ENCODE results near the gene ELOVL5. TPM values are rescaled to one million over a fixed set of nuclear protein-coding genes. Genes with fewer than 3 reads are reported as not detected.
"Not testable (repeated sequence)": the region's sequence is repeated elsewhere in the genome, so short reads cannot be mapped to it uniquely, and the experiment has no call there.

Gene ELOVL5
- total and polyA plus RNA-seq, 2 donors from 2014 or later, result 20.5 to 42.0 TPM

GRCh38 chr6:53394704-53395103 lies 46.0 kb upstream of the ELOVL5 start:
- TF ChIP-seq, protein P1, sequence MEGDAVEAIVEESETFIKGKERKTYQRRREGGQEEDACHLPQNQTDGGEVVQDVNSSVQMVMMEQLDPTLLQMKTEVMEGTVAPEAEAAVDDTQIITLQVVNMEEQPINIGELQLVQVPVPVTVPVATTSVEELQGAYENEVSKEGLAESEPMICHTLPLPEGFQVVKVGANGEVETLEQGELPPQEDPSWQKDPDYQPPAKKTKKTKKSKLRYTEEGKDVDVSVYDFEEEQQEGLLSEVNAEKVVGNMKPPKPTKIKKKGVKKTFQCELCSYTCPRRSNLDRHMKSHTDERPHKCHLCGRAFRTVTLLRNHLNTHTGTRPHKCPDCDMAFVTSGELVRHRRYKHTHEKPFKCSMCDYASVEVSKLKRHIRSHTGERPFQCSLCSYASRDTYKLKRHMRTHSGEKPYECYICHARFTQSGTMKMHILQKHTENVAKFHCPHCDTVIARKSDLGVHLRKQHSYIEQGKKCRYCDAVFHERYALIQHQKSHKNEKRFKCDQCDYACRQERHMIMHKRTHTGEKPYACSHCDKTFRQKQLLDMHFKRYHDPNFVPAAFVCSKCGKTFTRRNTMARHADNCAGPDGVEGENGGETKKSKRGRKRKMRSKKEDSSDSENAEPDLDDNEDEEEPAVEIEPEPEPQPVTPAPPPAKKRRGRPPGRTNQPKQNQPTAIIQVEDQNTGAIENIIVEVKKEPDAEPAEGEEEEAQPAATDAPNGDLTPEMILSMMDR (IDR thresholded peaks at IDR 0.05; ENCODE audit: borderline replicate concordance, extremely low read depth, insufficient read depth), result no peak
- intact Hi-C loops (cut with DNase I), result no loop called here
- no peak for DNase-seq

GRCh38 chr6:53391170-53391569 lies 42.4 kb upstream of the ELOVL5 start:
- Histone ChIP-seq H3K4me1 (ENCODE audit: control insufficient read depth in 2 of 3, insufficient read depth in 2 of 3, low read depth in 1 of 3, low read length in 3 of 3) (no peaks in the 10 kb centered on the region), H3K27me3 (ENCODE audit: control insufficient read depth, insufficient read depth, low read length) (no peaks in the 10 kb centered on the region), H3K27ac (ENCODE audit: low read depth in 2 of 2, low read length in 2 of 2) (no peak overlapping the region), H3K4me3 (ENCODE audit: low read length in 3 of 3) (no peak overlapping the region), H3K36me3 (ENCODE audit: control insufficient read depth in 2 of 3, insufficient read depth in 3 of 3, low read length in 3 of 3) (no peaks in the 10 kb centered on the region), H3K9me3 (ENCODE audit: control insufficient read depth in 2 of 3, insufficient read depth in 1 of 3, low read length in 3 of 3) (no peaks in the 10 kb centered on the region), H3K9ac (ENCODE audit: low read length in 3 of 3) (no peak overlapping the region)
- no peak for FAIRE-seq
- TF ChIP-seq, protein P1 (IDR thresholded peaks at IDR 0.05; ENCODE audit: borderline replicate concordance, extremely low read depth, insufficient read depth), result no peak
- intact Hi-C loops (cut with DNase I), result no loop called here
- peak in 1 of 5 donors; percentile 20 for DNase-seq

More at GRCh38 chr6:53394704-53395103, 46.0 kb upstream of the ELOVL5 start:
- Histone ChIP-seq H3K9ac (ENCODE audit: low read length in 3 of 3) (no peak overlapping the region), H3K9me3 (ENCODE audit: control insufficient read depth in 2 of 3, insufficient read depth in 1 of 3, low read length in 3 of 3) (no peaks in the 10 kb centered on the region), H3K27me3 (ENCODE audit: control insufficient read depth, insufficient read depth, low read length) (no peaks in the 10 kb centered on the region), H3K4me1 (ENCODE audit: control insufficient read depth in 2 of 3, insufficient read depth in 2 of 3, low read depth in 1 of 3, low read length in 3 of 3) (no peaks in the 10 kb centered on the region), H3K27ac (ENCODE audit: low read depth in 2 of 2, low read length in 2 of 2) (no peak overlapping the region), H3K36me3 (ENCODE audit: control insufficient read depth in 2 of 3, insufficient read depth in 3 of 3, low read length in 3 of 3) (no peaks in the 10 kb centered on the region), H3K4me3 (ENCODE audit: low read length in 3 of 3) (no peak overlapping the region)
- FAIRE-seq, result no peak

DNA sequence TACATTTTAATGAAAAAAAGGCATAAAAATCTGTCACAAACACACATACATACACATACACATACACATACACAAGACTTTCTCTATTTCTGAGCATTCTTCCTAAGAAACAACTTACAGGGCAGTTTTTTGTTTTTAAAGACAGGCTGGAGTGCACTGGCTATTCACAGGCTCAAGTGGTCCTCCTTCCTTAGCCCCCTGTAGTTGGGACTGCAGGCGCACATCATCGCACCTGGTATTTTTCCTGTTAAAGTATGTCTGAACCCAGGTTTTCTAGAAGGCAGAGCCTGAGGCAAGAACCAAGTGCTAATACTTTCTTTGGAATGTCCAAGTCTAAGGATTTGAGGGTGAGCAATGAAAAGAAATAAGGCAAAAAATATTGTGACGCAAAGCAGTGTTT lies 41.3 kb upstream of the ELOVL5 start:
- intact Hi-C loops (cut with DNase I), result no loop called here

GRCh38 chr6:53388615-53389014 lies 39.9 kb upstream of the ELOVL5 start:
- H3K27me3 ChIP-seq (ENCODE audit: control insufficient read depth, insufficient read depth, low read length); intact Hi-C loops (cut with DNase I); H3K36me3 ChIP-seq (ENCODE audit: control insufficient read depth in 2 of 3, insufficient read depth in 3 of 3, low read length in 3 of 3); H3K27ac ChIP-seq (ENCODE audit: low read depth in 2 of 2, low read length in 2 of 2); H3K9ac ChIP-seq (ENCODE audit: low read length in 3 of 3); H3K9me3 ChIP-seq (ENCODE audit: control insufficient read depth in 2 of 3, insufficient read depth in 1 of 3, low read length in 3 of 3); H3K4me1 ChIP-seq (ENCODE audit: control insufficient read depth in 2 of 3, insufficient read depth in 2 of 3, low read depth in 1 of 3, low read length in 3 of 3); FAIRE-seq; H3K4me3 ChIP-seq (ENCODE audit: low read length in 3 of 3); DNase-seq: not testable (repeated sequence)

More for the DNA sequence above, 41.3 kb upstream of the ELOVL5 start:
- Histone ChIP-seq H3K9me3 (ENCODE audit: control insufficient read depth in 2 of 3, insufficient read depth in 1 of 3, low read length in 3 of 3) (no peaks in the 10 kb centered on the region), H3K27ac (ENCODE audit: low read depth in 2 of 2, low read length in 2 of 2) (no peak overlapping the region), H3K36me3 (ENCODE audit: control insufficient read depth in 2 of 3, insufficient read depth in 3 of 3, low read length in 3 of 3) (no peaks in the 10 kb centered on the region), H3K9ac (ENCODE audit: low read length in 3 of 3) (no peak overlapping the region), H3K27me3 (ENCODE audit: control insufficient read depth, insufficient read depth, low read length) (no peaks in the 10 kb centered on the region), H3K4me1 (ENCODE audit: control insufficient read depth in 2 of 3, insufficient read depth in 2 of 3, low read depth in 1 of 3, low read length in 3 of 3) (no peaks in the 10 kb centered on the region), H3K4me3 (ENCODE audit: low read length in 3 of 3) (no peak overlapping the region)
- FAIRE-seq (no peak), DNase-seq (peak in 1 of 5 donors; percentile 23)
- TF ChIP-seq, protein P1 (IDR thresholded peaks at IDR 0.05; ENCODE audit: borderline replicate concordance, extremely low read depth, insufficient read depth), result no peak
